Activated CD4-positive, alpha-beta T cell treated with anti-CD3 and anti-CD28 coated beads for 36 hours (primary cell): Measurements from ENCODE around the gene DUSP28. TPM values are rescaled to one million over a fixed set of nuclear protein-coding genes. Genes with fewer than 3 reads are reported as not detected.

ENCODE experiments used
- ATAC-seq: fragments of 200-7000 bp; cut with Tn5 transposase; one replicate; pipeline ENCODE4 v1.10.0; 2021; ENCODE audit warnings: mild to moderate bottlenecking, moderate library complexity
- CTCF ChIA-PET: fragments of 350-600 bp; sonication (Branson Sonifier 250); formaldehyde crosslinking; loops from one replicate; lab custom pipeline; 2021; ENCODE audit warnings: antibody characterized with exemption; lab: Charles Lee
- POLR2A ChIA-PET: fragments of 350-600 bp; sonication (Branson Sonifier 250); formaldehyde crosslinking; loops from one replicate; lab custom pipeline; 2021; ENCODE audit warnings: antibody characterized with exemption, inconsistent platforms; lab: Charles Lee
- DNase-seq: peaks from one replicate; pipeline ENCODE4 v3.0.0-alpha.2; 2020
- H3K27ac Mint-ChIP-seq: one replicate; pipeline ENCODE4 v1.8.0; 2021; ENCODE audit warnings: mixed read lengths
- H3K27me3 Mint-ChIP-seq: one replicate; pipeline ENCODE4 v1.8.0; 2021; ENCODE audit warnings: mixed read lengths
- H3K36me3 Mint-ChIP-seq: one replicate; pipeline ENCODE4 v1.8.0; 2021; ENCODE audit warnings: low read depth, mixed read lengths
- H3K4me1 Mint-ChIP-seq: one replicate; pipeline ENCODE4 v1.8.0; 2021; ENCODE audit warnings: mixed read lengths
- H3K4me3 Mint-ChIP-seq: one replicate; pipeline ENCODE4 v1.8.0; 2021; ENCODE audit warnings: mild to moderate bottlenecking, moderate library complexity, mixed read lengths
- H3K9me3 Mint-ChIP-seq: one replicate; pipeline ENCODE4 v1.8.0; 2021; ENCODE audit warnings: low read depth, mixed read lengths
- intact Hi-C, 2 experiments: fragments of 100-400 bp; cut with DNase I in 1 of 2; cut with micrococcal nuclease in 1 of 2; formaldehyde crosslinking; loops; one replicate each; pipeline versions ENCODE4 v1.14.2 to v1.15.1; 2022 to 2024; cut with DNase I, micrococcal nuclease
- total RNA-seq, 2 experiments: library from RNA; stranded (reverse); gene quantifications; one replicate each; pipeline ENCODE4 v1.2.3, GENCODE V29; 2021

Gene DUSP28
- total RNA-seq, 2 experiments from 2014 or later: 3.3 to 5.0 TPM

DNA sequence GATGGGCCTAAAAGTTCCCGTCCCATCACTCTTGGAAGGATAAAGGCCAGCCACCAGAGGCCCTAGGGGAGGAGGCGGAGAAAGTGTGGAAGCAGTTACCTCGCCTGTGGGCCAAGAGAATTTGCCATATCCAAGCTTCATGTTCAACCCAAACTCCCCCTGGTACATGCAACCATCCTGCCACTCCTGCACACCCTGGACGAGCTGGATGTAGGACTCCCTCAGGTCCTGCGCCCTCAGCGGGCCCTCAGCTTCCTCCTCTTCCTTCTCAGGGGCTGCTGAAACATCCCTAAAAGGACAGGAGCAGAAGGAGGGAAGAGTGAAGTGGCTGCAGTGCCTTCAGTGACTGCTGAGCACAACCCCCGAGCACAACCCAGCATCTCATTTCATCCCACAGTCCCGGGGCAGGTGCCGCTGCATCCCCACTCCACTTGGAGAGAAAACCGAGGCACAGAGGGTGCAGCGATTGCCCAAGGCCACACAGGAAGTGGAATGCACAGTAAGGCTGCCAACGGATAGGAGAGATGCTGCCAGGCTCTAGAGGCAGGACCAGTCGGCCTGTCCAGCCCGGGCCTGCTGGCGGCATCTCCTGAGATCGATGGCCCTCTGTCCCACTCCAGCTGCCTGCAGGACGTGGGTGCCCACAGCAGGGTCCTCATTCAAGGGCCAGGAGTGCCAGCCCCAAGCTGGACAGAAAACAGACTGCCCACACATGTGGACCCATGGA, 5.2 kb upstream of the DUSP28 start:
- ATAC-seq: no peak
- H3K27ac Mint-ChIP-seq: no peak overlapping the region

DNA sequence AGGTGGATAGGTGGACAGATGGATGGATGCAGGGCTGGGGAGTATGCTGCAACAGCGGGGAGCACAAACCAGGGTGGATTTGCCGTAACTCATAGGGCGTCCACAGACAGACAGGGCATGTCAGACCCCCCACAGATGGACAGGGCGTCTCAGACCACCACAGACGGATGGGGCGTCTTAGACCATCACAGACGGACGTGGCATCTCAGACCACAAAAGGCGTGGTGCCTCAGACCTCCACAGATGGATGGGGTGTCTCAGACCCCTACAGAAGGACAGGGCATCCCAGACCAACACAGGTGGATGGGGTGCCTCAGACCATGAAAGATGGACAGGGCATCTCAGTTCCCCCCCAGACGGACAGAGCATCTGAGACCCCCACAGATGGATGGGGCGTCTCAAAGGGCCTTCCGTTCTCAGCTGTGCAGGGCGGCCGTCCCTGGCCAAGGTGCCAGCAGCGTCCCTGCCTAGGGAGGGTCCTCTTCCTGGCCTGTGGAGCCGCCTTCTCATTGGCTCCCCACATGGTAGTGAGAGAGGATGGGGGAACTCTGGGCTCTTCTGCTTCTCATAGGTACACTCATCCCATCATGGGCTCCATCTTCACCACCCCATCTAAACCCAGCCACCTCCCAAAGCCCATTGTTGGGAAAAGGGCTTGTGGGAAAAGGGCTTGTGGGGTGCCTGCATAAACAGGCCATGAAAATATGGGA, 4.5 kb upstream of the DUSP28 start:
- ATAC-seq: no peak
- Mint-ChIP-seq H3K36me3 (peaks cover 41% of the 10 kb centered on the region), H3K27me3 (no peaks in the 10 kb centered on the region), H3K4me3 (no peak overlapping the region), H3K4me1 (peaks cover 33% of the 10 kb centered on the region), H3K9me3 (peaks cover 4% of the 10 kb centered on the region), H3K27ac (no peak overlapping the region)
- ChIA-PET POLR2A (no interaction called here), CTCF (interaction anchor here (2.0 kb wide), 1 partner anchor 10 kb away, joined by 5 read pairs; no protein-coding TSS in a partner anchor)
- intact Hi-C loops: no loop called here
- DNase-seq: no peak

More for the DNA sequence above, 5.2 kb upstream of the DUSP28 start:
- Mint-ChIP-seq H3K9me3 (peaks cover 4% of the 10 kb centered on the region), H3K27me3 (no peaks in the 10 kb centered on the region), H3K4me3 (no peak overlapping the region), H3K4me1 (peaks cover 32% of the 10 kb centered on the region), H3K36me3 (peaks cover 44% of the 10 kb centered on the region)
- DNase-seq: no peak
- POLR2A ChIA-PET: no interaction called here
- intact Hi-C loops: no loop called here
- CTCF ChIA-PET: interaction anchor here (0.5 to 0.6 kb wide), 2 partner anchors 35 to 190 kb away, joined by 3 to 4 read pairs; no protein-coding TSS in a partner anchor

DNA sequence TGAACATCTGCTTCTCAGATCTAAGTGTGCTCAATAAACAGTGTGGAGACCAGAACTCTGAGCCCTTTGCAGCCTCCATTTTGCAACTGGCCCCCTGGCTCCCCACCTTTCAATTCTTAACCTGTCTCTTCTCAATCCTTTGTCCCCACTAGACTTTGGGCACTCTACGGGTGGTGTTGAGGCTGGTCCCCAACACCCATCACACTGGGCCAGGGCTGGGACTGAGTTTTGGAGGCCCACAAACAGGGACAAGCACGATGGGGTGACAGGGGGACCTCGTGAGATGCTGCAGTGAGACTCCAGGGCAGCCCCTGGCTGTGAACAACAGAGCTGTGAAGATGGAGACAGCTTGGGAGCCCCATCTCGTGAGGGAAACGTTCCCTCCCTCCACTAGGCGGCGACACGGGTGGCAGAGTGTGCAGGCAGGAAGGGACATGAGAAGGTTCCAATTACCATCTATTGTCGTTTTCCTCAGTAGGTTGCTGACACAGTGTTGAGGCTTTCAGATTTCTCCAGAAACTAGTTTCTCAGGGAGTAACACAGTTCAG, 3.5 kb upstream of the DUSP28 start:
- intact Hi-C loops: no loop called here
- Mint-ChIP-seq H3K36me3 (peaks cover 35% of the 10 kb centered on the region), H3K4me3 (peak overlapping the region; percentile 33), H3K27me3 (no peaks in the 10 kb centered on the region), H3K9me3 (no peaks in the 10 kb centered on the region), H3K4me1 (peaks cover 38% of the 10 kb centered on the region), H3K27ac (no peak overlapping the region)
- CTCF ChIA-PET: interaction anchor here (2.0 kb wide), 1 partner anchor 9 kb away, joined by 5 read pairs; no protein-coding TSS in a partner anchor
- DNase-seq (peak; percentile 83), ATAC-seq (no peak)
- POLR2A ChIA-PET: no interaction called here

DNA sequence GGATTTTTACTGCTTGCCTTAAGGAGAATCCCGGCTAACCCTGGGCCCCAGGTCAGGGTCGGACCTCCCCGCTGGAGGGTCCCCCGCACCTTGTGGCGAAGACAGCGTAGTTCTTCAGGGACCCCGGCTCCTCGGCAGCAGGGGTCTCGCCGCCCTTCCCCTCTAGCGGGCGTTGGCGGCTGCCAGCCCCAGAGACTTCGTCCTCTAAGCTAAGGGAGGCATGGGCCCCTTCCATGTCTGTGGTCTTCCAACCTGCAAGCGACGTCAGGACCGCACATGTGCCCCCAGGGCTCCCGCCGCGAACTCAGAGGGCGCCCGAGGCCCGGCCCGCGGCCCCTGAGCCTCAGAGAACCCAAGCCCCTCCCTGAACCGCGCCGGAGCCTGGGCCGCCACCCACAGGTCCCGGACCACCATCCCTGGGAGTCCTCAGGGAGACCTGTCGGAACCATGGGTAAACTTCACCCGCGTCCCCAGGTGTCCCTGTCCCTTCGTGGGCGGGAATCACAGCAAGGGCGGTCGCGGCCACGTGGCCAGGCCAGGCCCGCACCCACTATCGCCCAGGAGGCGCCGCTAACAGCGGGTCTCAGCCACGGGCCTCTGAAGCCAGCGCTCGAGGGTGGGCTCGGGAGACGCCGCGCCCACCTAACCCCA, 2.9 kb upstream of the DUSP28 start:
- intact Hi-C loops: no loop called here
- DNase-seq: no peak
- ChIA-PET POLR2A (no interaction called here), CTCF (interaction anchor here (2.0 kb wide), 1 partner anchor 8 kb away, joined by 5 read pairs; no protein-coding TSS in a partner anchor)
- Mint-ChIP-seq H3K27me3 (no peaks in the 10 kb centered on the region), H3K9me3 (no peaks in the 10 kb centered on the region), H3K4me1 (peaks cover 44% of the 10 kb centered on the region), H3K36me3 (peaks cover 31% of the 10 kb centered on the region), H3K27ac (no peak overlapping the region), H3K4me3 (peak overlapping the region; percentile 33)
- ATAC-seq: no peak

DNA sequence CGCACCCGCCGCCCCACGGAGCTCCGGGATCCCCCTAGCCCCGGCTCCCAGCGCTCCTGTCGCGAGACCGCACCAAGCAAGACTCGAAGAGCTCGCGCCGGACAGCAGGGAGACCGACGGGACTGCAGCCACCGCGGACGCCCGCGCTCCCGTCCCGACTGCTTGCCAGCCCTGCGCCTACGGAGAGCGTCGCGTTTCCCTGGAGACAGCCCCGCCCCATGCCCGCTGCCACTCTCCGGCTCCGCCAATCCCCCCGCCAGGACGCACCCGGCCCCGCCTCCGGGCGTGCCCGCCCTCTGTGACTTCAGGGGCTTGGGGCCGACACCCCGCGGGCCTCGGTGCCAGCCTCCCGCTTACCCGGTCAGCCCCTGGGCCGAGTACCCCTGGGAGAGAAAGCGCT, 2.3 kb upstream of the DUSP28 start, which contains the start of gene ANKMY1:
TSS of gene ANKMY1 (minus strand) at position 181 of the 400 bp plus-strand sequence. CDS start 653 bp downstream, outside the sequence.
- H3K27me3 Mint-ChIP-seq: no peaks in the 10 kb centered on the region
- POLR2A ChIA-PET: no interaction called here
- peaks cover 49% of the 10 kb centered on the region for H3K4me1 Mint-ChIP-seq
- peaks cover 33% of the 10 kb centered on the region for H3K36me3 Mint-ChIP-seq
- no peaks in the 10 kb centered on the region for H3K9me3 Mint-ChIP-seq
- H3K4me3 Mint-ChIP-seq: peak within 1 kb of the TSS; percentile 82
- CTCF ChIA-PET: interaction anchor here (2.0 kb wide), 1 partner anchor 8 kb away, joined by 5 read pairs; no protein-coding TSS in a partner anchor
- H3K27ac Mint-ChIP-seq: peak within 1 kb of the TSS; percentile 88
- intact Hi-C loops: no loop called here
- ATAC-seq (peak; percentile 24), DNase-seq (peak; percentile 87)

DNA sequence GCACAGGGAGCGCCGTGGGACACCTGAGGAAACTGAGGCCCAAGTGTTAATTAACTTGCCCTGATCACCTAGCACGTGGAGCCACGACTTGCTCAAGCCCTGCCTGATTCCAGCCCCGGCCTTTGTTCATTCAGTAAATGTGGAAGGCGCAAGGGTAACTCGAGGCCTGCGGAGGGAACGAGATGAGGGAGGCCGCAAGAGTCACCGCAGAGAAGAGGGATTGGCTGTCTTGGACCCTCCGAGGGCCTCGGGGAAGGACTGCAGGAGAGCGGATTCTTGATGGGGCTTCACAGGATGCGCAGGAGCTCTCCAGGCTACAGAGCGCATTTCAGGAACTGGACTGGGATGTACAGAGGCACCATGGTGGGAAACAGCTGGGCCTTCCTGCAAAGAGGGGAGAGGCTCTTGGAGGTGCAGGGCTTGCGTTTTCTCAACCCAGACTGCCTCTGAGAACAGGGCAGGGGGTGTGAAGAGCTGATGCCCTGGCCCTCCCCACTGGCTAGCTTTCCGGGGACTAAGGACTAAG, 1.9 kb upstream of the DUSP28 start:
- ChIA-PET POLR2A (no interaction called here), CTCF (interaction anchor here (1.4 kb wide), 1 partner anchor 32 kb away, joined by 3 read pairs; no protein-coding TSS in a partner anchor)
- intact Hi-C loops: no loop called here
- ATAC-seq: no peak
- no peaks in the 10 kb centered on the region for H3K27me3 Mint-ChIP-seq
- peaks cover 36% of the 10 kb centered on the region for H3K36me3 Mint-ChIP-seq
- no peaks in the 10 kb centered on the region for H3K9me3 Mint-ChIP-seq
- DNase-seq: no peak
- H3K27ac Mint-ChIP-seq: peak overlapping the region; percentile 88
- H3K4me3 Mint-ChIP-seq: peak overlapping the region; percentile 82
- peaks cover 54% of the 10 kb centered on the region for H3K4me1 Mint-ChIP-seq

DNA sequence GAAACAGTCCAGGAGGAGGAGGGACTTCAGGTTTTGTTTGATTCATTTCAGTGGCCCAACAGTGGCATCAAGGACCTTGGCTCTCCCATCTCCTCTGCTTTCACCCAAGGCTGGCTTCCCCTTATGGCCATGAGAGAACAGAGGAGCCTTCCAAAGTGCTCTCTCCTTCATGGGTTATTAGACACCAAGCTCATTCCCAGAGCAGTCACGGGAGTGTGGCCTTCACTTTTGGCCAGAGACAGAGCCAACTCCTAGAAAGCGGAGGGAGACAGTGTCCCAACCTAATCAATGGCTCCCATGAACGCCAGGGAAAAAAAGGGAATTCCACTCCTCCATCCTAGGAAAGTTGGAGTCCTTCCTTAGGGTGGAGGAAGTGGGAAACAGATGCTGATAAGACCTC, 871 bp upstream of the DUSP28 start:
- POLR2A ChIA-PET: interaction anchor here (0.7 kb wide), 1 partner anchor 1240 kb away, joined by 3 read pairs; no protein-coding TSS in a partner anchor
- H3K36me3 Mint-ChIP-seq: peaks cover 44% of the 10 kb centered on the region
- DNase-seq: no peak

DNA sequence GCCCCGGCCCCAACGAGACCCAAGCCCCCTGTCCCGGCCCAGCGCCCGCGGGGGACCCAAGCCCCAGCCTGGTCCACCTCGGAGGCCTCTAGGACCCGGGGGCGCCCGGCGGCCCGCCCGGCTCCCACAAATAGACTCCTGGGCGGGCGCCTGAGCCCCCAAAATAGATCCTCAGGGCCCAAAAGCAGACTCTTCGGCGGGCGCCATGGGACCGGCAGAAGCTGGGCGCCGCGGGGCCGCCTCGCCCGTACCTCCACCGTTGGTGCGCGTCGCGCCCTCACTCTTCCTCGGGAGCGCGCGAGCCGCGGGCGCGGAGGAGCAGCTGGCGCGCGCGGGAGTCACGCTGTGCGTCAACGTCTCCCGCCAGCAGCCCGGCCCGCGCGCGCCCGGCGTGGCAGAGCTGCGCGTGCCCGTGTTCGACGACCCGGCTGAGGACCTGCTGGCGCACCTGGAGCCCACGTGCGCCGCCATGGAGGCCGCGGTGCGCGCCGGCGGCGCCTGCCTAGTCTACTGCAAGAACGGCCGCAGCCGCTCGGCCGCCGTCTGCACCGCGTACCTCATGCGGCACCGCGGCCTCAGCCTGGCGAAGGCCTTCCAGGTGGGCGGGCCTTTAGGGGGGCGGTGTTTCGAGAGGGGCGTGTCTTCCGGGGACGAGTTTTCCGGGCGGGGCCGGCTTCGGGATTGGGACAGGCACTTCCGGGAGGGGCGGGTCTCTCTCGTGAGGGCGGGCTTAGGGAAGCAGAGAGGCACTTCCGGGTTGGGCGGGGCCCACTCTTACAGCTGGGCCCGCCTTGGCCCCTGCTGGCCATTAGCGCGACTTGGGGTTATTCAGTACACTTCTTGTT, 545 bp downstream of the DUSP28 start:
- no peaks in the 10 kb centered on the region for H3K27me3 Mint-ChIP-seq
- intact Hi-C loops: loop anchor here (1.0 to 10.0 kb wide), 21 partner anchors 8 to 1324 kb away; partner anchors contain the start of genes CAPN10 (in 2 of the 2), FARP2 (in 2 of the 2), HDLBP (in 2 of the 2) and SEPTIN2 (in 2 of the 2)
- H3K4me3 Mint-ChIP-seq: peak overlapping the region; percentile 82
- peak; percentile 60 for ATAC-seq
- H3K27ac Mint-ChIP-seq: peak overlapping the region; percentile 89
- peak; percentile 100 for DNase-seq
- ChIA-PET POLR2A (interaction anchor here (0.5 to 1.6 kb wide), 2 partner anchors 26 to 166 kb away, joined by 6 to 13 read pairs; partner anchors contain the start of gene CAPN10), CTCF (interaction anchor here (0.7 to 1.4 kb wide), 3 partner anchors 26 to 601 kb away, joined by 4 to 8 read pairs (median 6); partner anchors contain the start of gene CAPN10)
- peaks cover 76% of the 10 kb centered on the region for H3K4me1 Mint-ChIP-seq
- H3K36me3 Mint-ChIP-seq: peaks cover 51% of the 10 kb centered on the region
- no peaks in the 10 kb centered on the region for H3K9me3 Mint-ChIP-seq

More for the DNA sequence above, 871 bp upstream of the DUSP28 start:
- Mint-ChIP-seq H3K9me3 (no peaks in the 10 kb centered on the region), H3K4me3 (peak overlapping the region; percentile 82), H3K4me1 (peaks cover 64% of the 10 kb centered on the region), H3K27ac (peak overlapping the region; percentile 88), H3K27me3 (no peaks in the 10 kb centered on the region)
- CTCF ChIA-PET: interaction anchor here (0.6 to 1.4 kb wide), 3 partner anchors 23 to 31 kb away, joined by 3 read pairs; no protein-coding TSS in a partner anchor
- intact Hi-C loops: no loop called here
- ATAC-seq: no peak

DNA sequence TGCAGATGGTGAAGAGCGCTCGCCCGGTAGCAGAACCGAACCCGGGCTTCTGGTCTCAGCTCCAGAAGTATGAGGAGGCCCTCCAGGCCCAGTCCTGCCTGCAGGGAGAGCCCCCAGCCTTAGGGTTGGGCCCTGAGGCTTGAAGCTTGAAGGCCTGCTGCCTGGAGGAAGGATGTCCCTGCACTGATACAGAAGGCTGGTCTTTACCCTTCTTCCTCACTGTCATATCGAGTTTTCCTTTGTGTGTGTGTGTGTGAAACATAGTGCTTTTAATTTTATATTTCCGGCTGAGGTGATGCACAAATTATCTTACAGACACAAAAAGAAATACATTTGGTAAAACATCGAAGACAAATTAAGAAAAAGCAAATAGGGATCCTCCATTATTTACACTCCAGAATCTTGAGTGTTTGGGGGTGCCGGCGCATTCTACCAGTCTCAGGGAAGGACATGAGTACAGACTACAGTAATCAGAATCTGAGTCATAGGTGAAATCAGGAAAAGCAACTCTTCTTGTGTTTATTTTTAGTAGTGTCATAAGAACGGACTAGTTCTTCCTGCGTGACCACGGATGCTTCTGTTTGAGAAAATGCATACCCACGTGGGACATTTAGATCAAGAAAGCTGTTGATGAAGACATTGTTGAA, 1.3 kb downstream of the DUSP28 start:
- Mint-ChIP-seq H3K4me1 (peaks cover 73% of the 10 kb centered on the region), H3K4me3 (peak overlapping the region; percentile 82), H3K27ac (peak overlapping the region; percentile 89), H3K27me3 (no peaks in the 10 kb centered on the region), H3K9me3 (no peaks in the 10 kb centered on the region), H3K36me3 (peaks cover 50% of the 10 kb centered on the region)
- intact Hi-C loops: loop anchor here (1.0 to 10.0 kb wide), 18 partner anchors 25 to 1323 kb away; partner anchors contain the start of genes FARP2 (in 2 of the 2), ATG4B (in 1 of the 2), CAPN10 (in 1 of the 2) and COPS9 (in 1 of the 2)
- ChIA-PET CTCF (interaction anchor here (0.7 to 1.4 kb wide), 3 partner anchors 25 to 601 kb away, joined by 4 to 8 read pairs (median 6); partner anchors contain the start of gene CAPN10), POLR2A (interaction anchor here (1.6 kb wide), 1 partner anchor 25 kb away, joined by 13 read pairs; the partner anchor contains the start of gene CAPN10)
- ATAC-seq (peak; percentile 1), DNase-seq (peak; percentile 38)
